HG02943 (cell line): ENCODE results near the gene CORO2A.

Experiments used
- ATAC-seq: cut with Tn5 transposase; IDR thresholded peaks from one replicate; pipeline ENCODE4 v1.9.1; 2021; ENCODE audit warnings: mild to moderate bottlenecking, low read depth, moderate library complexity; ENCODE audit not compliant: unreplicated experiment

Gene CORO2A

GRCh38 chr9:98192503-98193335 lies at the start of gene CORO2A:
Gene CORO2A, minus strand, starts transcription at chr9:98192637. Its CDS starts 34,977 bp downstream, at chr9:98157660.
- ATAC-seq: no peak

- ATAC-seq: no peak
Measured at GRCh38 chr9:98241357-98242300, 49.2 kb upstream of the CORO2A start.

- ATAC-seq: no peak
Measured at GRCh38 chr9:98240475-98240874, 48.0 kb upstream of the CORO2A start.

GRCh38 chr9:98236901-98237487 lies 44.6 kb upstream of the CORO2A start:
- no peak for ATAC-seq

GRCh38 chr9:98235126-98235525 lies 42.7 kb upstream of the CORO2A start:
- ATAC-seq: no peak

GRCh38 chr9:98234245-98234825 lies 41.9 kb upstream of the CORO2A start:
- no peak for ATAC-seq

GRCh38 chr9:98232926-98233325 lies 40.5 kb upstream of the CORO2A start:
- ATAC-seq: no peak

- ATAC-seq: no peak
Measured at GRCh38 chr9:98231770-98232478, 39.5 kb upstream of the CORO2A start.

GRCh38 chr9:98230789-98231188 lies 38.4 kb upstream of the CORO2A start:
- ATAC-seq: no peak

- ATAC-seq: no peak
Measured at GRCh38 chr9:98230304-98230703, 37.9 kb upstream of the CORO2A start.

GRCh38 chr9:98229620-98230019 lies 37.2 kb upstream of the CORO2A start:
- no peak for ATAC-seq

GRCh38 chr9:98229090-98229395 lies 36.6 kb upstream of the CORO2A start:
- ATAC-seq: no peak

GRCh38 chr9:98228392-98229089 lies 36.1 kb upstream of the CORO2A start:
- no peak for ATAC-seq

- ATAC-seq: no peak
Measured at GRCh38 chr9:98227883-98228282, 35.4 kb upstream of the CORO2A start.

GRCh38 chr9:98226957-98227356 lies 34.5 kb upstream of the CORO2A start:
- ATAC-seq: no peak

GRCh38 chr9:98226516-98226915 lies 34.1 kb upstream of the CORO2A start:
- ATAC-seq: no peak

GRCh38 chr9:98225015-98225442 lies 32.6 kb upstream of the CORO2A start:
- no peak for ATAC-seq

GRCh38 chr9:98222885-98223691 lies 30.7 kb upstream of the CORO2A start:
- no peak for ATAC-seq

- no peak for ATAC-seq
Measured at GRCh38 chr9:98220911-98221310, 28.5 kb upstream of the CORO2A start.
